HG03039 (cell line): ENCODE measurements around the gene PITPNC1.
"Not testable (repeated sequence)": the region's sequence is repeated elsewhere in the genome, so short reads cannot be mapped to it uniquely, and the experiment has no call there.

Source experiments
- ATAC-seq: cut with Tn5 transposase; IDR thresholded peaks from one replicate; pipeline ENCODE4 v1.9.1; 2021; ENCODE audit warnings: mild to moderate bottlenecking, moderate library complexity; ENCODE audit not compliant: unreplicated experiment

Gene PITPNC1

DNA sequence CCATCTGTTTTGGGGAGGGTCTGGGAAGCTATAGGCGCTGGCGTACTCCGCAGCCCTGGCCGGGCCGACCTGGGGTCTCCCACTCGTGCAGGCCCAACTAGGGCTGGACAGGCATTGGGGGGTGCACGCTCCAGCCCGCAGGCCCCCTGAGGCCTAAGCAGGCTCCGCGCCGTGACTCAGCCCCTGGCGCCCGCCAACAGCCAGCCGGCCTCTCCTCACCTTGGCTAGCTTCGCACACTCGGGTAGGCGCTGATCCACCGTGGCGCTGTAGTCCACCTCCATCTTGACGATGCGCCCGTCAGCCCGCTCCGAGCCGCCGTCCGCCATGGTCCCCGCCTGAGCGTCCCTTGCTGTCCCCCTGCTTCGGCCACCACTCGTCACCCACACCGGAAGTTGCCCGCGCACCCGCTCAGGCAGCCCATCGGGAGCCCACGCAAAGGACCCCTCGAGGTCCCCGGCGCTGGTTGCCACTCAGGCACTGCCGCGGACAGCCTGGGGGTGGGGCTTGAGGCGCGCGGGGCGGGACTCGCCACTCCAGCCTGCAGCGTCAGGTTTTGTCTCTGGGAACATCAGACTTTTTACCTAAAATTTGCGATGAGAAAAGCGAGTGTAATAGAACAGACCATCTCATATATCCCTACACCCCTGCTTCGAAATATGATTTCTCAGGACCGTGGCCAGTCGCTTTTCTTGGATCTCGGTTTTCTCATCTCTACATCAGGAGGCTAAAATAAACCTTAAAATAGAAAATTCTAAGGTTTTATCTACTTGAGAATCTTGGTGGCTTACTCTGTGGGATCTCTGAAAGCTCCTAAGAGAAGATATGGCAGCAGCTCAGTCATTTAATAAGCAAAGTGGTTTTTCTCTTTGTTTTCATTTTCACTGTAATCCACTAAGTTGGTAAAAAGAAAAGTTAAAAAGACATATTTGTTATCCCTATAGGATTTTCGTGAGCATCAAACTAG lies 10.6 kb upstream of the PITPNC1 start, which contains the start of gene PSMD12:
Gene PSMD12, minus strand, starts transcription at position 385 of the 965 bp plus-strand sequence. Its CDS starts 58 bp downstream, at position 327.
- peak; percentile 86 for ATAC-seq

DNA sequence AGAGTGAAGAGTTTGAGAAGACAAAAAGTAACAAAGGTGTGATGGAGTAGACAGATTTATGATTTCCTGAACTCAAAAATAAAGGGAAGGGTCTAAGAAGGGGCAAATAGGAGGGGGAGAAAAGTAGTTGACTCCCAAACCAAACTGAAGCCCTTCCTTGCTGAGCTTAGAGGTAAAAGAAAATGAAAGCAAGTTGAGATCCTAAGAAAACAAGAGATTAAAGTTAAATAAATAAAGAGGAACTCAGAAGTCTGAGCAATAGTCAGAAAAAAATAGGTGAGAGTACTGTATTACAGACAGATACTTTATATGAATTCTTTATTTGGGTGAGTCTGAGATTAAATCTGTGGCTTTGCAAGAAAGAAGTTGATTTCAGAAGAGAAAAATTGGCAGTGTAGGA lies 7.4 kb upstream of the PITPNC1 start:
- ATAC-seq = no peak

DNA sequence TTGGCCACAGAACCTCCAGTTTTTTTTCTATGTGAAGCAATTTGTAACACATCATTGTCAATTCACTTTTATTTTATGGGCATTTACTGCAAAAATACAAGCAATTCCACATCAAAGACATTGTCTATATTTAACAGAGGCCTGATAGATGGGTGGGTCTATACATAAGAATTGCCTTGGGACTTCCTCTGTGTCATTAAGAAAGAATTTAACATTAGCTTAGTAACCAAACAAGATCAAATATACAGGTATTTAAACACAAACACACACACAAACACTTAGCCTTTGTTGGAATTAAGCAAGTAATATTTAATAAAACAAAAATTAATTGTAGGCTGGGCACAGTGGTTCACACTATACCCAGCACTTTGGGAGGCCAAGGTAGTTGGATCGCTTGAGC lies 4.3 kb upstream of the PITPNC1 start:
- ATAC-seq = no peak

DNA sequence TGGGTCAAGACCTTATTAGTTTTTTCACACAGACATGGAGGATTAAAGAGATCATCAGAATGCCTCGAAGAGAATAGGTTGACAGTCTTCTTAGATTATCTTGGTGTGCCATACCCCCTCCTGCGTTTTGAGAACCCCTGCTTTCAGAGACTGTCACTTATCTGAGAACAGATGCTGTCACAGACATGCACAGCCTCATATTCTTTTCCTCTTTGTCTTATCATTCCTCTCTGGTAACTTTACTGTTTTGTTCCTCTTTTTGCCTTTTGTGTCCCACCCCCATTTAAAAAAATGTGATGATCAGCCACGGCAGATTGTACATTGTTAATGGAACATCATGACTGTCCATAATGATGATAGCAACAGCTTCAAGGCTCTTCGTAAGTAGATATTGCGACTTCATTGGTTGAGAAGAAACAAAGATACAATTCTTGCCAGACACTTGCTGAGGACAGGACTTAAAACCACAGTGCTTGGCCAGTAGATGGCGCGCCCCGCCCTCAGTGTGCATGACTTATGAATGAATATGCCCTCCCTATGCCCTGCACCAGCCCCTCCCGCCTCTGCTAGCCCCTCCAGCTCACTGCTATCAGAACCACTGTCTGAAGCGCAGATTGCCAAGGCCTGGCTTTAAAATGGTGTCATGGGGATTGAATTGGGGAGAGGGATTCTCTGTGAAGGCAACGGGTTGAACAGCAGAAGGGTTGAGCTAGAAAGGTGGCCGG lies 2.6 kb upstream of the PITPNC1 start:
- ATAC-seq = no peak

DNA sequence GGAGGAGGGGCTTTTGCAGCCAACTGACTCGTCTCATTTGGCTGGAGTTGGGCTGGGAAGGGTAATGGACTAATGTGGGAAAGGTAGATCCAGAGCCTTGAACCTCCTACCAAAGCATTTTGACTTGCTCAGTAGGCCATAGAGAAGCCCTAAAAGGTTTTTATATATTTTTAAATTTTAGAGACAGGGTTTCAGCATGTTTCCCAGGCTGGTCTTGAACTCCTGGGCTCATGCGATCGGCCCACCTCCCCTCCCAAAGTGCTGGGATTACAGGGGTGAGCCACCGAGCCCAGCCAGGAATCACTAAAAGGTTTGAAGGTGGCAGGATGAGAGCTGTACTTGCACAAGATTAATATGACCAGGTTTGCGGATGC lies 2.0 kb upstream of the PITPNC1 start:
- ATAC-seq = no peak

DNA sequence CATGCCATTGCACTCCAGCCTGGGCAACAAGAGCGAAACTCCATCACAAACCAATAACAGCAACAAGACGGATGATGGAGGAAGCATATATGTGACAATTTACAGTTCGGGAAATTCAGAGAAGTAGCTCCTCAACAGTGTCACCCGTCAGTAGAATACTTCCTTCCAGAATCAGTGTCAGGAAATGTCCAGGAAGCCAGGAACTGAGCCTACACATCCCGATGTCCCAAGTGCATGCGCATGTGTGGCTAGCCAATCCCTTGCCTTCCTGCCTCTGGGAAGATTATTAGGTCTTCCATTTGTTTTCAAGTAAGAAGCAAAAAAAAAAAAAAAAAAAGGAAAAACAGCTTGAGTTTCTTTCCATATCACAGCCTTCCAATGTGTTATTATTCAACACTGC lies 1.4 kb upstream of the PITPNC1 start:
- no peak for ATAC-seq

DNA sequence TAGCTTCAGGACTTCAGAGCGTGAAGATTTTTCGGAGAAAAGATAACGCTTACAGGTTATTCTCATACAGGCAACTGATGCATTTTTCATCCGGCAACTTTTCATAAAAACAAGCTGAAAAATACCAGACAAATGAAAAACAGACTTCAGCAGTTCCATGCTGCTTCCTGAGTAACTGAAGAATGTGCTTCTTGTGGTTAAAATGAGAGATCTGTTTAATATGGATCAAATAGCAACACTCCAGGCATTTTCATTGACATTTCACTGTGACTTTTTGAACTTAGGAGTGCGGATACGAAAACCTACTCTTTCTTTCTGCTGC lies 705 bp upstream of the PITPNC1 start:
- ATAC-seq = no peak

DNA sequence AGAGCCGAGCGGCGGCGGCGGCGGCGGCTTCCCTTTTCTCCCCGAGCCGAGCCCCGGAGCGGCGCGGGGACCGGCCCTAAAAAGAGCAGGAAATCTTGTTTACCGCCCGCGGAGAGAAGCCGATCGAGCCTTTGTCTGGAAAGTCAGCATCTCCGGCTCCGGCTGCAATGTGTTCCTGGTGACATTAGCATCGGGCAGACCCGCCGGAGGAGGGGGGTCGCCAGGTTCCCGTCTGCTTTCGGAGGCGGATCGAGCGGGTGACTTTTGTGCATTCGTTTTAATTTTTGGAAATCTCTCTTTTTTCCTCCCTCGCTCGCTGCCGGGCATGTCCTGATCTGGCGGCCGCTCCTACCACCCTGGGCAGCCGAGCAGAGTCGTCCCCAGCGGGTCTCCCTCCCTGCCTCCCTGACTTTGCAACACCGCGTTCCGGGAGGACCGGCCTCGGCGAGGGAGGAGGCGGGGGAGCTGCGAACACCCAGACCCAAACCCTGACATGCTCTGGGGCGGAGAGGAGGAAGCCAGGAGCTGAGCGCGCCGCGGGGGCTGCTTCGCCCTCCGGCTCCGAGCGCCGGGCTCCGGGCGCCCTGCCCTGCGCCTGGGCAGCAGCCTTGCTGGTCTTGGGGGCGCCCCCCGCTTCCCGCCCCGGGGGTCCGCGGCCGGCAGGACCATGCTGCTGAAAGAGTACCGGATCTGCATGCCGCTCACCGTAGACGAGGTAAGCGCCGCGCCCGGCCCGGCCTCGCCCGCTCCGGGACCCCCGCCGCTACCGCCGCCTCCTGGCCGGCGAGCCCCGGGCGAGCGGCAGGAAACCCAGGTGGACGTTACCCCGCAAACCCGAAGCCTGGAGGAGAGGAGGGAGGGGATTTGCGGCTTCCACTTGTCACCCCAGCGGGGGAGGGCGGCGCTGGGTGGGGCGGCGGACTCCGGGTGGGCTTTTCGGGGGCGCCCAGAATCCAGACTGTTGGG lies 690 bp downstream of the PITPNC1 start:
- peak; percentile 9 for ATAC-seq

DNA sequence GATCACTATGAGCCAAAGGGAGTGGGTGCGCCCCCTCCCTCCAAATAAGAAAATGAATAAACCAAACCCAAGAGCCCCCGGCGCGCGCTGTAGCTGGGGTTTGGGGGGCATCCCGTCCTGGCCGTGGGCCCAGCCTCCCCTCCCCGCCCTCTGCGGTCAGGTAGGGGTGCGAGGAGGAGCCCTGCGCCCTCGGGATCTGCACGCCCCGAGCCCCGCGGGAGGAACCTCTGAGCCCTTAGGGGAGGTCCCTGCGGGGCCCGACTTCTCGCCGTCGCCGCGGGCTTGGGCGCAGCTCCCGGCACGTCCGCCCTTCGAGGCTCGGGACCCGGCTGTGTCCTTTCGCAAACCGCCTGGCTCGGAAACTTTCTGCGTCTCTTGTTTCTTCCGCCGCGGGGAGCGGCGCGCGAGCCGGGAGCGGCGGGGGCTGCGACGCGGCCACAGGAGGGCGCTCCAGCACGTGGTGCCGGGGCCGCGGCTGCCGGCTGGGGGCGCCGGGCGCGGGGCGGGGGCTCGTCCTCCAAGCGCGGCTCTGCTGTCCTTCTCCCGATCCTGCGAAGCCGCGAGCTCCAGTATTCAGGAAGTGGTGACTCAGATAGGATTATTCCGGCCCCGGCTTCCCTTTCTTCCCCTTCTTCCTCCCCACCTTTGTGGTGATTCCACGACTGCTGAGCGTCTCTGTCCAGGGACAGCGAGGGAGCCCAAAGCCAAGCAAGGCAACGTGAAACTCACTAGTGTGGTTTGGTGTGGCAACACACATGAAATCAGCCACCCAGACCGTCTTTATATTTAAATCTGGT lies 1.6 kb downstream of the PITPNC1 start:
- ATAC-seq = peak; percentile 32

DNA sequence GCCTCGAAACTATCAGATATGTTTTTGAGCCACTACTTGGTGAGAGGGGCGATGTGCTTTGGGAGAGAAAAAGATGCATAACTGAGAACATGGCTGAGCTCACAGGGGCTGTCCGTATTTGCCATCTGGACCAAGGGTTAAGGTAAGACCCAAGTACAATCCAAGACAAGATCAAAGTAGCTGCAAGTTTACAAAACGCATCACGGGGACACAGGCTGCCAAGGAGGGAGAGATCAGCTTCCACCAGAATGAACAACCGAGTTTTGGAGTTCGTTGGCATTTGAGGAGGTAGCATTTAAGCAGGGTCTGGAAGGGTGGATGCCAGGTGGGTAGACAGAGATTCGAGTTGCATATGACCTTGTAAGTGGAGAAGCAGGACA lies 2.2 kb downstream of the PITPNC1 start:
- ATAC-seq = no peak

DNA sequence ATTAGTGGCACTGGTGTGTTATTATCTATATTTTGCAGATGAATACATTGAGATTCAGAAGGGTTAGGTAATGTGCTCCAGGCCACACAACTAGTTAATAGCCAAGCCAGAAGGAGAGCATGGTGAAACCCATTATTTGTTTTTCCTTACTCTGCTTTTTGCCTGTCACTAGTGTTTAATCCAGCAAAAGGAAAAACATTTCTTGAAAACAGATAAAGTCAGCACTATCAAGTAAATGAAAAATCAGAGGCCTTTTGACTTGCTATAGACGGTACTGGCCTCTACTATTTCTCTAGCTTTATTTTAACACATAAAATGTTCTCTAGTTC lies 4.8 kb downstream of the PITPNC1 start:
- no peak for ATAC-seq

DNA sequence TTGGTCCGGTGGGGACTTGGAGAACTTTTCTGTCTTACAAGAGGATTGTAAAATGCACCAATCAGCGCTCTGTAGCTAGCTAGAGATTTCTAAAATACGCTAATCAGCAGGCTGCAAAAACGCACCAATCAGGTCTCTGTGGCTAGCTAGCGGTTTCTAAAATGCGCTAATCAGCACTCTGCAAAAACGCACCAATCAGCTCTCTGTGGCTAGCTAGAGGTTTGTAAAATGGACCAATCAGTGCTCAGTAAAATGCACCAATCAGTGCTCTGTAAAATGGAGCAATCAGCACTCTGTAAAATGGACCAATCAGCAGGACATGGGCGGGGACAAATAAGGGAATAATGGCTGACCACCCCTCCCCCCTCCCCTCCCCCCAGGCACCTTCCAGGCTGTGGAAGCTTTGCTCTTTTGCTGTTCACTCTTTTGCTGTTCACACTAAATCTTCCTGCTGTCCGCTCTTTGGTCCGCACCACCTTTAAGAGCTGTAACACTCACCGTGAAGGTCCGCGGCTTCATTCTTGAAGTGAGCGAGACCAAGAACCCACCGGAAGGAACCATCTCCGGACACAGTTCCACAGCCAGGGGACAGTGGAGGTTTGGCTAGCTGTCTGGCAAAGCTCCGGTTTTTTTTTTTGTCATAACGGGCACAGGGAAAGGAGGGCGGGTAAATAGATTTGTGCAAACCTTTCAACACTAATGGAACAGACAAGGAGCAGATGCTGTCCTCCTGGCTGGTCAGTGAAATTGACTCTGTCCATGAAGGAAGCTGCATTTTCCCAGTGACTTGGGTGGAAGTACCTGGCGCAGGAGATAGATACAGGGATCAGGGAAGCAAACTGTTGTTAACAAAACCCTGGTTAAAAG lies 8.3 kb downstream of the PITPNC1 start:
- no peak for ATAC-seq

DNA sequence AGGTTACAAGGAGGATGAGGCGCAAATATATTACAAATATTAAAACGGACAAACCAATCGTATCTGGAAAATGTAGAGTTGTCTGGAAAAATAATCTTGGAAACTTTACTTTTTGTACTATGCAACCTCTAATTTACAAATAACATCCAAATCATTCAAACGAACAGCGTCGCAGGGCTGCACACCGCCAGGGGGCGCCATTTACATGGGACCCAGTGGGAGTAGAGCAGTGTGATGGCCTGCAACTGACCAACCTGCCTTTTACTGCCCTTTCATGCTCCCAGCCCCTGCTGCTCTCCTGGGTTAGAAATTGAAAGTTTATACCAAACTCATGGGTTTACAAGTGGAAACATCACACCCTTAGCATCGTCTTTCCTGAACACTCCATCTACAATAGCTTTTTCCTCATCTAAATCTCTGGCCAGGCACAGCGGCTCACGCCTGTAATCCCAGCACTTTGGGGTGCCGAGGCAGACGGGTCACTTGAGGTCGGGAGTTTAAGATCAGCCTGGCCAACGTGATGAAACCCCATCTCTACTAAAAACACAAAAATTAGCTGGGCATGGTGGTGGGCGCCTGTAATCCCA lies 10.0 kb downstream of the PITPNC1 start:
- ATAC-seq = no peak

DNA sequence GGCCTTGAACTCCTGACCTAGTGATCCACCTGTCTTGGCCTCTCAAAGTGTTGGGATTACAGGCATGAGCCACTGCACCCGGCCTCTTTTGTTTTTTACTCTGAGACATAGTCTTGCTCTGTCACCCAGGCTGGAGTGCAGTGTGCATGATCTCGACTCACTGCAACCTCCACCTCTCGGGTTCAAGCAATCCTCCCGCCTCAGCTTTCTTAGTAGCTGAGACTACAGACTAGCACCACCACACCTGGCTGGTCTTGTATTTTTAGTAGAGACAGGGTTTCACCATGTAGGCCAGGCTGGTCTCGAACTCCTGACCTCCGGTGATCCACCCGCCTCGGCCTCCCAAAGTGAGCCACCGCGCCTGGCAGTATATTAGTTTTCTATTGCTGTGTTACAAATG lies 11.5 kb downstream of the PITPNC1 start:
- ATAC-seq = not testable (repeated sequence)

DNA sequence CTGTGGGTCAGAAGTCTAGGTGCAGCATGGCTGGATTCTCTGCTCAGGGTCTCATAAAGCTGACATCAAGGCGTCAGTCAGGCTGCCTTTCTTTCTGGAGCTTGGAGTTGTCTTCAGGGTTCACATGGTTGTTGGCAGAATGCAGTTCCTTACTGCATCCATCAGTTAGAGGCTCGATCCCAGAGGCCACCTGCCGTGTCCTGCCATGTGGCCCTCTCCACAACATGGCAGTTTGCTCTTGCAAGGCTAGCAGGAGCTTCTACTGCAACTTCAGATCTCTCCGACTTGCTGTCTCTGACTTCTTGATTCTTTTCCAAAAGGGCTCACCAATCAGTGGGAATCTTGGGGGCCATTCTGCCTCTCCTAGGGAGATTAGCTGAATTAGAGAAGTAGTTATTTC lies 11.9 kb downstream of the PITPNC1 start:
- no peak for ATAC-seq

DNA sequence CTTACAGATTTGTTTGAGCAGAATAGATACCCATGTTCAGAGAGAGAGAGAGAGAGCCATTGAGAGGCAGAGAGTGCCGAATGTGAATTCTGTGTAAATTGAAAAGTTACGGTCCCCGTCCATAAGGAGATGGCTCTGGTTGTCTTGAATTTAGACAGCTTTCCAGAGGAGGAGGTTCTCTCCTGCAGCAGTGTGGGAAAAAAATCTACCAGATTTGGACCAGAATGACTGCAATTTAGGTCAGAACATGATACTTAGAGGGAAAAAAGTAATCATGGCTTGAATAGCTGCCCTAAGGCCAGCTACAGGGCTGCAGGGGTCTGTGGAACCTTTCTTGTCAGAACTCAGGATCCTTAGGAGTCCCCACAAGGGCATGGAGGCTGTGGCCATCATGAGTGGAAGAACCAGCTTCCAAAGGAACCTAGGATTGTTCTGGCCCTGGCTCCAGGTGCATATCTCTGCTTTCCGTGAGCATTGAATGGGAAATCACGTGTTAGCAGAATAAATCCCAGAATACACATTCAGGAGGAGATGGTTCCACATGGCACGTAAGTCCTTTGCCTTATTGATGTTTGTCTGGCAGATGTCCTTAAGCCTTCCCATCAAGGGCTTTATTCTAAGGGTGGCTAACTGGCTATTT lies 13.0 kb downstream of the PITPNC1 start:
- no peak for ATAC-seq

DNA sequence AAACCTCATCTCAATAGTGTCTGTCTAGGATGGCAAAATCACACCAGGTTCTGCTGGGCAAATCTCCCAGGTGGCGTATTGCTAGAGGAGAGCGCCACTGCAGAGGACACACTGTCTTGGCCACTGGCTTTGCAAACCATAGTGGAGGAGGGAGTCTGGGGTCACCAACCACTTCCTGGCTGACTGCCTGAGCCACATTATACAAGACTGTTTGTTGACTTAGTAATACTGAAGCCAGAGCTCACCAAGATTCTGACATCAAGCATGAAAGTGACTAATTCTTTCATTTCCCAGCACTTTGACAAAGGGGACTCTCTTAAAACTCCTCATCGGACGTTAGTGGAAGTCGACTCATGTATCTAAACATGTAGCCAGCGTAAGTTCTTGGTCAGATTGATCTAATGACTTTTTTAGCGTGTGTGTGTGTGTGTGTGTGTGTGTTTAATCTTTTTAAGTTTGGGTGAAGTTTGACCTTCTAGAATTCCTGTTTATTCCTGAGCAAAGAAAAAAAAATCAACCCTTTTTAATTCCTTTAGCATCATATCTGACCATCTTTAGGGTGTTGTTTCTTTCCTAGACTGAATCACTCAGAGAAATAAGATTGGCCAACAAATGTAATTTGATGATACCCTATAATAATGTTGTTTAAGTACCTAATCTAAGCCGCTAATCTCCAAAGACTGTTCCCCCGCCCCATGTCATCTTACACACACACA lies 13.7 kb downstream of the PITPNC1 start:
- ATAC-seq = peak; percentile 82

DNA sequence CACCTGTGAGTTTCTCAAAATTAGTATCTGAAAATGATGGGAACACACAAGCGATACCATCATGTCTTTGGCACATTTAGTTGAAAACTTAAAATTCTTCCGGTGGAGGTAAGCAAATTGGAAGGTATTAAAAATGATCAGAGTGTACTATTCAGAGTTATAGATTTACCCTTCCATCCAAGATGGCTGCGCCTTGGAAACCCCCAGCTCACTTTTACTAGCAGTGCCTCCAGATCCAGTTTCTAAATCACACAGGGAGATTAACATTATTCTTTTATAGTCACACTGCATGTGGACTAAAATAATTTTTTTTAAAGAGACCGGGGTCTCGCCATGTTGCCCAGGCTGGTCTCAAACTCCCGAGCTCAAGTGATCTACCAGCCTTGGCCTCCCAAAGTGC lies 15.0 kb downstream of the PITPNC1 start:
- ATAC-seq = no peak
